GM12878 (cell line): Measurements from ENCODE around the gene CDC14B.

Source experiments
- CTCF ChIP-seq, 3 experiments: IDR thresholded peaks in 2 of 3; conservative IDR thresholded peaks in 1 of 3; 2 replicates each; pipeline ENCODE4 v1.5.1; 2011; ENCODE audit warnings: low read depth in 3 of 3, low read length in 3 of 3, mild to moderate bottlenecking in 3 of 3, control low read depth in 2 of 3, moderate library complexity in 2 of 3, inconsistent platforms in 1 of 3, mixed read lengths in 1 of 3; ENCODE audit not compliant: control insufficient read depth in 2 of 3, insufficient read depth in 1 of 3; ENCODE audit errors: extremely low read depth in 1 of 3
- POLR2AphosphoS5 ChIP-seq: IDR thresholded peaks from 2 replicates; pipeline ENCODE4 v1.6.1; 2011; ENCODE audit warnings: mild to moderate bottlenecking, low read length, inconsistent platforms

- TF ChIP-seq CTCF (IDR thresholded peaks at IDR 0.05 in 2 of 3, conservative IDR thresholded peaks at IDR 0.05 in 1 of 3; ENCODE audit: control insufficient read depth in 2 of 3, extremely low read depth in 1 of 3, insufficient read depth in 1 of 3, low read depth in 3 of 3, low read length in 3 of 3) (no peak), POLR2AphosphoS5 (no peak)
Measured at GRCh38 chr9:96559339-96559943, 60.2 kb downstream of the CDC14B start.
